ENCODE results near the gene PRR33.

PRR33 gene

DNA sequence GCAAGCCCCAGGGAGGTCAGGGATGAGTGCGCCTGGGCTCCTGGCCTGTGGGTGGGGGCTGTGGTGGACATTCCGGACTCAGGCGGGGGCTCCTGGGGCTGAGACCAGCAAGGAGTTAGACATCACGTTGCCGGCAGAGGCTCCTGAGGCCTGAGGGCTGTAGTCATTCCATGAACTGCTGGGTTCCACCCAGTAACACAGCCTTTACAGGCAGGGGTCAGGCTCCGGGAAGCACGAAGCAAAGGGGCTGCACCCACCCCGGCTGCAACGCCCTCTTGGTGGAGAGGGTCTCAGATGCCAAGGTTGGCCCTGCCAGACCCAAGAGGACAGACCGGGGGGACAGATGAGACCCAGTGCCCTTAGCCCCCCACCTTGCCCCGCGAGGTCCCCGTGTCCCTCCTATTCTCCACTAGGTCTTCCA is 36.8 kb upstream of the PRR33 start:
- in situ Hi-C loops (cut with MboI; ENCODE audit: low sequenced_read_pairs), result no loop called here

DNA sequence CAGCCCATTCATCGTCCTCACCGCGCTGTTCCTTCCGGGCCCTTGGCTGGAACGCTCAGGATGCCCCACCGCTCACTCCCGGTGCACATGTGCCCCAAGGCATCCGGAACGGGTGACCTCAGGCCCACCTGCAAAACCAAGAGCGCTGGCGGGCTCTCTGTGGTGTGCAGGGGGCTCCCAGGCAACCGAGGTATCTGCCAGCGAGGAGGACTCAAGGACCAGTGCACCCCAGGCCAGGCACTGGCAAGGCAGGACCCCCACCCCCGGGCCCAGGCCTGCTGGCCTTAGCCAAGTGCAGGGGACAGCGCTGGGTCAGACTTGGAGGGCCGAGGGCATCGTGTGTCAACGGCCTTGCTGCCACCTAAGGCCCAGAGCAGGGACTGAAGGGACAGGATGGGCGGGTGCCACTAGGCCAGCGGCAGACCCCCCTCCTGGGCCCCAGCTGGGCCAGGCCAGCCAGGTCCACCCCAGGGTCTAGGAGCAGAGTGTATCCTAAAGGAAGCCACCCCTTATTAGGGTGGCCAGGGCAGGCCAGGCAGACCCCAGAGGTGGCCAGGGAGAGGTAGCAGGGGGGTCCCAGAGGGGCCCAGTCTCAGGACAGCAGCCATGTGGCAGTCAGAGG is 36.3 kb upstream of the PRR33 start:
- in situ Hi-C loops (cut with MboI; ENCODE audit: low sequenced_read_pairs), result no loop called here

DNA sequence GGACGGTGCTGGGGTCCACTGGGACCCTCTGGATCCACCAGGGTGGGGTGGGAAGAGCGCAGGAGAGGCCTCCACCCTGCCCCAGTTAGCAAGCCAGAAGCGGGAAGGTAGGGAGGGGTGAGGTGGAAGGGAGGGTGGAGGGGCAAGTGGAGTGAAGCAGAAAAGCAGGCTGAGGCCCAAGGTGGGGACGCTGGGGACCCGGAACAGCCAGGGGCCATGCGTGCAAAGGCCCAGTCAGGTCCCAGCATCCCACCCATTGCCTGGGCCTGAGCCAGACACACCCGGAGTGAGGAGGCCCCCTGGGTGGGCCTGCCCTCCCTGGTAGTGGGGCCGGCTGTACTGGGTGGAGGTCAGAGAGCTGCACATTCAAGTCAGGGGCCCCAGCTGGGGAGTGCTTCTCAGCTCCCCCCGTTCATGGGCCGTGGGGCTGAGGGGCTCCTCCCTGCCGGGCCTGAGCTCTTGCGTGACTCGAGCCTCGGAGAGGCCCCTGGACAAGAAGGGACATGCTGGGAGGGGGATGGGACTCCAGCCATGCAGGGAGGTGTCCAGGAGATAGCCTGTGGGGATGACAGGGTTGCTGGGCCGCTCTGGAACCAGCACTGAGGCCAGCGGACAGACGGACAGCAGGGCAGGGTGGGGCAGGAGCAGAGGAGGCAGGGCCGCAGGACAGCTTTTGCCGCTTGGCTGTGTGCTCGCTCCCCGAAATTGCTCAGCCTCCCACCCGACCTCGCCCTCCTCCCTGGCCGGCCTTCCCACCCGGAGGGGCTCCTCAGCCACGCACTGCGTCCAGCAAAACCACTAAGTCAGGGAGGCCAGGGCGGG is 35.5 kb upstream of the PRR33 start:
- in situ Hi-C loops (cut with MboI; ENCODE audit: low sequenced_read_pairs), result no loop called here

DNA sequence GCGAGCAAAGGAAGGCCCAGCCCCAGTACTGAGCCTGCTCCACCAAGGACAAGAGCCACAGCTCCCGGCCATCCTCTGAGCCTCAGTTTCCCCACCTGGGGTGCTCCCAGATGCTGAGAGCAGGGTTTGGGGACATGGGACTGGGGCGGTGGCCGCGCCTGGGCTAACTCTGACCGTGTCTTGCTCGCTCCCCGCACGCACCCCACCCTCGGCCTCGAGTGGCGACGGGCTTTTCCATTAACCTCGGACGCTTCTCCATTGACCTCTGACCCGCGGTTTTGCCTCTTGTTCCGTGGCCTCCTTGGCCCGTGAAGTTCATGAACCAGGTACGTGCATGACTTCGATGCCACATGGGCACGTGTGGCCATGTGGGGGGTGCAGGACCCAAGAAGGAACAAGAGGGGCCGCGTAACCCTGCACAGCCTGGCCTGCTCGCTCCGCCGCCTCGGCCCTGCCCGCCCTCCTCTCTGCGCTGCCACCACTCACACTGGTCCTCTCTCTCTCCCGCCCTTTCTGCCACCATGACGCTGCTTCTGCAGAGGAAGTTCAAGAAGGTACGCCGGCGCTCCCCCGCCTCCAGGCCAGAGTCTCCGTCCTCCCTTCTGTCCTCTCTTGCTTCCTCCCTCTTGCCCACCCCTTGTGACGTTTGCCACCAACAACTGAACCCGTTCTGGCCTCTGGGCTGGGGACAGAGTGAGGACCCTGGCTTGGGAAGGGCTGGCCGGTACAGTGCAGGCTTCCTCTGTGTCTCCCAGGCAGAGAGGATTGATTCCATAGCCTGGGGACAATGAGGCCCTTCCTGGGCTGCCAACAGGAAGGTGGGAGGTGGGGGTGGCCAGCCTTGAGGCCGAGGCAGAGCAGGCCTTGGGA is 34.7 kb upstream of the PRR33 start:
- in situ Hi-C loops (cut with MboI; ENCODE audit: low sequenced_read_pairs), result no loop called here

DNA sequence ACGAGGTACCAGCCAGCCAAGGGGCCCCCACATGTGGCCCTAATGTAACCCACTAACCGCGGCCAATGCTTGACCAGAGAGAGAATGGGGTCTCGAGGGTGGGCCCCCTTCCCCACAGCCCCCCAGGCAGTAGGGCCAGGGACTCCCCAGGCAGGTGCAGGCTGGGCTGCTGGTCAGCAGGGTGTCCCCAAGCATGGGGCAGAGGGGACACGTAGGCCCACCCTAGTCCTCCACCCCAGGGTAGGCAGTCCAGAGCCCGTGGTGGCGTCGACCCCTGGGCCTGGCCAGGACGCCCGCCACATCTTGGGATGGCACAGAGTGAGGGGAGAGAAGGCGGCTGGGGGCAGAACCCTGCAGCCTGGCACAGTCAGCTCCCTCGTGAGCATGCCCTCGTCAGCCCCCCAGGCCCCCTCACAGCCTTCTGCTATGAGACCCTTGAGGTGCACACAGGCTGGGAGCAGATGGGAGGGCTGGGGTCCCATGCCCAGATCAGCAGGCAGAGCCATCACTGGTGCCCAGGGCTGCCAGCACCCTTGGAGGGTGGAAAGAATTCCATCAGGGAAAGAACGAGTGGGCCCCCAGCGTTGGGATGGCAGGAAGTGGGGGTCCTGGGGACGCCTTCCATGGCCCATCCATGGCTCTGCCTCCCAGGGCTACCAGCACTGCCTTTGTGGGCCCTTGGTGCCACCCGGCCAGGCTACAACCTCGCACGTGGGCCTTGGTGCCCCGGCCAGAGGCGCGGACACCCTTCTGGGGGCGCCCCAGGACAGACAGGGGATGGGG is 33.9 kb upstream of the PRR33 start:
- in situ Hi-C loops (cut with MboI; ENCODE audit: low sequenced_read_pairs), result no loop called here

DNA sequence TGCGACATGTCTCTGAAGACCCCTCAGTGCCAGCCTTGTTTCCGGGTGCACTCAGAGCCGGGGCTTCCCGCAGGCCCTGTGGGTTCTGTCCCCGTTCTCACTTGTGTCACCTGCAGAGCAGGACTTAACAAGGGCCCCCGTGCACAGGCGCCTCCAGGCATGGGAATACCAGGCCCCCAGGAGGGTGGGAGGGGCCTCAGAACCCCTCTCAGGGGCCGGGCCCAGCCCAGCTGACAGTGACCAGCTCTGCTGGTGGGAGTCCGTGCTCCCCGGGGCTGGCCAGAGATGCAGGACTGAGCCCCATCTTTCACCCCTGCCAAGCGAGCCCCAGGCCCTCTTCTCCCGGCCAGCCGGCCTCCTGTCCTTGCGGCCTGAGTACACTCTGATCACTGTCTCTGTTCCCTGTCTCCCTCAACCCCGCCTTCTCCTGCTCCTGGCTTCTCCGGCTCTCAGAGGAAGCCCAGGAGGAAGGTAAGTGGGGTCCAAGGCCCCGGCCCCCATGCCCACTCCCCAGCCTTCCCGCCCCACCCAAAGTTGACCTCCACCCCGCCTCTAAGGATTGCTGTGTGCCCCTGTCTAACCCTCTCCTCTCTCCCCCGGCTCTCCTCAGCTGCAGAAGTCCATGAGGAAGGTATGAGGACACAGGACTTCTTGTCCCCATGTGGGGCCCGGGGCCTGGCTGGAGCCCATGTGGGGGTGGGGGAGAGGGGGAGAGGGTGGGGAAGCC is 33.1 kb upstream of the PRR33 start:
- in situ Hi-C loops (cut with MboI; ENCODE audit: low sequenced_read_pairs), result no loop called here

DNA sequence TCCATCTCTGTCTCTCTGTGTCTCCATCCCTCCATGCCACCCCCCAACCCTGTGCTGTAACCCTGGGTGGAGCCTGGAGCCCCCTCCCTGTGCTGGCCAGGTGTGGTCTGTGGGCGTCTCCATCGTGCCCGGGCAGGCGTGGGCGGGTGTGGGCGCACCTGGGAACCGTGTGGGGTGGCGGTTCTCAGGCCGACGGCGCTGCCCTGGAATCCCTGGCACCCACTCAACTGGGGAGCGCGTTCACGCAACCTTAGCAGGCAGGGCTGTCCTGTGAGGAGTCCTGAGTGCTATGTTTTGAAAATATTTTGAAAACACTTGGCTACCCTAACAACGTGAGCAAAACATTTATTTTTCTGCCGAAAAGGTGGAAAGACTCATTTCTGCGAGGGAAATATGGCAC is 32.5 kb upstream of the PRR33 start:
- in situ Hi-C loops (cut with MboI; ENCODE audit: low sequenced_read_pairs), result no loop called here

DNA sequence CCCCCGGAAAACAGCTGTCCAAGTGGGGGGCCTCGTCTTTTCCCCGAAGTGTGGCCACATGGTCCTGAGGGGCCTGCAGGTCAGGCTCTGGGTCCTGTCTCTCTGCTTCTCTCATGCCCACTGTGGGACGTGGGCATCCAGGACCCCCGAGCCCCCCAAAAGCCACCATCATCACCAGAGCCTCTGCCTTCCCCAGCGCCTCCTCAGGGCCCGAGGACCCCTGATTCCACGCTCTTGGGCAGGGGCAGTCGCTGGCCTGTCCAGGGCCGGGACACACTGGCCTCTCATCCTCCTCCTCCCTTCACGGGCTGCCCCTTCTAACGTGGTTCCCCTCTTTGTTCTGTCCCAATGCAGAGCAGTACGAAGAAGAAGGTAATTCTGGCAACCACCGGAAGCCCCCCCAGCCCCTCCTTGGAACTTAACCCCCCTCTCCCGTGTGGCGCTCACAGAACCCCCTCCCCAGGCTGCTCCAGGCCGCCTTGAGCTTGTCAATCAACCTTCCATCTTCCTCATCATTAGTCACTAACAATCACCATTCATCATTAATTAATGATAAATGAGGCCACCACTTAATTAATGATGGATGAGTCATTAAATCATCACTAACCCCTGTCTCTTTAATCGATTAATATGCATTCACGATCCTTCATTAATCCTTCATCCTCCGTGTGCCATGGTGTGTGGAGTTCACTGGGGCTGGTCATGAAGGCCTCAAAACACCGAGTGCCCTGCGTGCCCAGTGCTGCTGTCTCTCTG is 31.7 kb upstream of the PRR33 start:
- in situ Hi-C loops (cut with MboI; ENCODE audit: low sequenced_read_pairs), result no loop called here

DNA sequence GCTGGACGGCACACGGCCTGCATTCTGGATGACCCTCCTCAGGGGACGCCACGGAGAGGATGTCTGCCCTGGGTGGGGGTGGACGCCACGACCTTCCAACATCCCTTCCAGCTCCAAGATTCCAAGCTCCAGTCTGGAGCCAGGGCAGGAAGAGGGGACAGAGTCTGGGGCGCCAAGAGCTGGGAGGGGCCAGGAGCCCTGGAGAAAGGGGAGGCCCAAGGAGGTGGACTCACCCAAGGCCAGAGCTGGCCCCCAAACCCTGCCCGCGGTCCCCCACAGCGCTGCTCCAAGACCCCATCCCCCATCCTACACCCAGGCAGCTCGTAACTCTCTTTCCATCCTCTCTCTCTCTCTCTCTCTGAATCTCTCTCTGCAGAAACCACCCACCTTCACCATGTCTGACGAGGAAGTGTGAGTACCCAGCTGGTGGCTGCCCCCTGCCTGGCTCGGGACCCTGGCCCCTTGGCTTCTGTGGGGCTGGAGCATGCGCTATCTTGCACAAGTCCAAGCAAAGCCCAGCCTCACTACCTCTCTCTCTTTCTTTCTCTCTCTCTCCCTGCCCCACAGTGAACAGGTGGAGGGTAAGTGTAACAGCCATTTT is 30.9 kb upstream of the PRR33 start:
- in situ Hi-C loops (cut with MboI; ENCODE audit: low sequenced_read_pairs), result no loop called here

DNA sequence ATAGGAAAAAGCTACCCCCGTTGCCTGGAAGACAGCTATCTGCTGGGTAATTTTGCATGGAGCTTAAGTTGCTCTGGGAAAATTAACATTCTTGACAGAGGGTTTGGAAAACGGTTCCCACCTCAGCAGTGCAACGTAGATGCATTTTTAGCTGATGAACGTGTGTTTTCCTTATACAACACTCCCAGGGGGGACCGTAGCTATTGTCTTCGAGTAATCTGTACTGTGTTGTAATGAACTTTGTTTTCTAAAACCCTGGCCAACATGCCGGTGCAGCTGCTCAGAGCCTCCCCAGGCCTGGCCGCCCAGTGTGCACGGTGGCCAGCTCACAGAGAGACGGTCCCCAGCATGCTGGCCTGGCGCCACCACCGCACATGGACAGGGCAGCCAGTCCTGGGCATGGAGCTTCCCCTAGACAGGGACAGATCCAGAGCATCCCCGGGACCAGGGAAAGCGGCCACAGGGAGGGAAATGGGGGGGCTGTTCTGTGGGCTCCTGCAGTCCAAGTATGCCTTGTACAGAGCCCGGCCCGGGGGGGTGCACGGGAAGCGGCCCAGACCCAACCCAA is 30.0 kb upstream of the PRR33 start:
- in situ Hi-C loops (cut with MboI; ENCODE audit: low sequenced_read_pairs), result no loop called here

DNA sequence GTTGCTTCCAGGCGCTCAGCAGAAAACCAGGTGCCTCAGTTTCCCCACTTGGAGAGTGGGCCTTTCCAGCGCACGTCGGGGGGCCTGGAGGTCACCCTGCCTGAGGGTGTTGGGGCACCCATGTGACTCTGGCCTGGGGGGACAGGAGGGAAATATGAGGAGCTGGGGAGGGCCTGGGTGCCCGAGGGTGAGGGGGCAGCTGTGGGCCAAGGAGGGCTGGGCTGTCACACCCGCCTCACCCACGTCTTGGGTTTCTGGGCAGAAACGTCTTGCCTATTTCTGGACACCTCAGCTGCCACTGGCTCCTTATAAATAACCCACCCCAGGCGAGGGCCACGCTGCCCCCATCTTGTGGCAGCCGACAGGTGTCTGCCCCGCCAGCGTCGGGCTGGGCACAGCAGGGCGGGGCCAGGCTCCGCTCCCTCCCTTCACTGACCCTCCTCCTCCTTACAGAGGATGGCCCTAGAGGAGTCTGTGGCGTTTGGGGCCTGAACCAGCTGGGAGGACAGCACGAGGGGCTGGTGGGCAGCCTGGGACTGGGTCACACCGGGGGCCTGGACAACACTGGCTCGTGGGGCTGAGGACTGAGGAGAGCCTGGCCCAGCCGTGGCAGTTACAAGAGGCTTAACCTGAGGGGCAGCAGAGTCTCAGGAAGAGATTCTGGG is 29.3 kb upstream of the PRR33 start:
- in situ Hi-C loops (cut with MboI; ENCODE audit: low sequenced_read_pairs), result no loop called here

DNA sequence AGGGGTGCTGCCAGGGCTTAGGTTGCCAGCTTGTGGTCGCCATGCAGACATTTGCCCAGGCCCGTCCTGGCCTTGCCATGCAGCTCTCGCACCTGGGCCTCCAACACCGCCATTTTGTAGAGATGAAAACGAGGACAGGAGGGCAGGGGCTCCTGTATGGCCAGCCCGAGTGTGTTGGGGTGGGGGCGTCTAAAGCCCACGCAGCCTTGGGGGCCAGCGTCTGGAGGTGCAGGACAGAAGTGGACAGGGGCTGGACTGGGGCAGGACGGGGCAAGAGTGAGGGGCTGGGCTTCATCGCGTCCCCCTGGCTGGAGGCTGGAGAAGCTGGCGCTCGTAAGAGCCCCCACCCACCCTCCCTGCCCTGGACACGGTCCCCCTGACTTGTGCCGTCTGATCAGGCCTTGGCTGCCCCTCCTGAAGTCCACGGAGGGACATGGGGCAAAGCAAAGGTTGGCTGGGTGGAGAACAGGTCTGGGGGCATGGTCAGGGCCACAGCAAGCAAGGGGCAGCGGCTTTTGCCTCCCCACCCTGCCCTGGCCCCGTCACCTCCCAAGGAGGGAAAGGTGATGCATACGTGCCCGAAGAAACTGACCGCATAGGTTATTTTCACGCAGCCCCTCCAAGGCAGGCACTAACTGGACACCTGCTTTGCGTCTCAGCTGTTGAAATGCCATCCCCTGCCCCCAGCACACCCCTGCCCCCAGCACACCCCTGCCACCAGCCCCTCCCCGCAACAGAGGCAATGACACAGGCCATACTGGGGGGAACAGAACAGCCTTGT is 28.6 kb upstream of the PRR33 start:
- in situ Hi-C loops (cut with MboI; ENCODE audit: low sequenced_read_pairs), result no loop called here

DNA sequence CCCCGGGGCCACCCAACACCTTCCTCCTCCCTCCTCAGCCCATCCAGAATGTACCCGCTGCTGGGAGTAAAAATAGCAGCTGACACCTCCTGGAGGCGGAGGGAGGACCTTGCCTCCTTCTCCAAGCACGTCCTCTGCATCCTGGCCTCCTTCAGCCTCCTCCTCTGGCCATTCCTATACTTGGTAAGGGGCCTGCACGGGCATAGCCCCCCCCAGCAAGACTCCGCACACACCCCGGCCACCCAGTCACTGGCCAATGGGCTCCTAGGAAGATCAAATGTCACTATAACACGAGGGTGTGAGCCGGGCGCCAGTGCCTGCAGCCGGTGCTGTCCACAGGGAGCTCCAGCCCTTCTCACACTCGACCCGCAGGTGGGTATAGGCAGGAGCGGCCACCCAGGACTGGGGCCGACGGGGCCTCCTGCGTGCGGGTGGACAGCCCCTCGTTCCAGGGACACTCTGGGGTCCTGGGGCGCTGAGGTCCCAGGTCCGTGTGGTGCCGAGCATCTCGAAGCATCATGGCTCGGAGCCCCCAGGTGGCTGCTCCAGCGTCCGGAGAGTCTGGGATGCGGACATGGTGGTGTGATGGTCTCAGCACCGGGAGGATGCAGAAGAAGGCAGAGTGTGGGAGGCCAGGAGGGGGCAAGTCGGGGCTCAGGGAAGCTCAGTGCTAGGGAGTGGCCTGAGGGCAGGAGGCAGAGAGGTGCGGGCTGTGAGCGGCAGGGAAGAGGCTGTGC is 27.9 kb upstream of the PRR33 start, which contains the start of gene TNNT3:
Gene TNNT3 (plus strand): TSS at position 313 of the 737 bp plus-strand sequence. CDS start 3,172 bp downstream, outside the sequence.
- in situ Hi-C loops (cut with MboI; ENCODE audit: low sequenced_read_pairs), result no loop called here

DNA sequence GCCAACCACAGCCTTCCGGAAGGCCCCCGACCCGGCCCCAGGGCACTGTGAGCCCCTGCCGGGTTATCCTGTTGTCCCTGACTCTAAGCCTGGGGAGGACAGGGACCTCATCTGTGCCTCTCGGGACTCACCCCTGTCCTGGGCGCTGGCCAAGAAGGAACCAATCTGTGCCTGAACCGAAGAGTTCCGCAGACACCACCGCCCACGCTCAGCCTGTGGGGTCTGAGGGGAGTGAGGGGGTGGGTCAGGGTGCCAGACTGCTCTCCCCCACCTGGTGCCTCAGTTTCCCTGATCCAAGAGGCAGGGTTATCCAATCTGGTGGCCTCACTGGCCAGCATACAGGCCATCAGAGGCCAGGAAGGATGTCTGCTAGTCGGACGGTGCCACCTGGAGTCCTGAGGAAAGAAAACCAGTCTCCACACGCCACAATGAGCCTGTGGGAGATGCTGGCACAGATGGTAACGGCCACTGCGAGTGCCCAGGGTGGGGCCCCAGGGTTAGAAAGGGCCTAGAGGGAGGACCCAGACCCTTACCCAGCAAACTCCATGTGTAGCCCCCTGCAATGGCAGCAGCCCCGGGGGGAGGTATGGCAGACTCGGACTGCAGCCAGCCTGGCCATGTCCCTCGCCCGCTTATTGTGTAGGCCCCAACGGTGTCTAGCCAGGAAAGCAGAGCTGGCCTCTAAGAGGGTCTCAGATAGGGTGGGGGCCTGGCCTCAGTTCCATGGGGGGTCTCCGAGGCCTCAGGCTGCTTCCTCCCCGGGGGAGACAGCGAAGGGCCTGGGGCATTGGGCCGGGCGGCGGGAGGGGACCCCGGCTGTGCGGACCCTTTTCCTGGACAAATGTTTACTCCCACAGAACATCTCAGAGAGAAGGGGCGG is 27.0 kb upstream of the PRR33 start:
- in situ Hi-C loops (cut with MboI; ENCODE audit: low sequenced_read_pairs), result no loop called here

DNA sequence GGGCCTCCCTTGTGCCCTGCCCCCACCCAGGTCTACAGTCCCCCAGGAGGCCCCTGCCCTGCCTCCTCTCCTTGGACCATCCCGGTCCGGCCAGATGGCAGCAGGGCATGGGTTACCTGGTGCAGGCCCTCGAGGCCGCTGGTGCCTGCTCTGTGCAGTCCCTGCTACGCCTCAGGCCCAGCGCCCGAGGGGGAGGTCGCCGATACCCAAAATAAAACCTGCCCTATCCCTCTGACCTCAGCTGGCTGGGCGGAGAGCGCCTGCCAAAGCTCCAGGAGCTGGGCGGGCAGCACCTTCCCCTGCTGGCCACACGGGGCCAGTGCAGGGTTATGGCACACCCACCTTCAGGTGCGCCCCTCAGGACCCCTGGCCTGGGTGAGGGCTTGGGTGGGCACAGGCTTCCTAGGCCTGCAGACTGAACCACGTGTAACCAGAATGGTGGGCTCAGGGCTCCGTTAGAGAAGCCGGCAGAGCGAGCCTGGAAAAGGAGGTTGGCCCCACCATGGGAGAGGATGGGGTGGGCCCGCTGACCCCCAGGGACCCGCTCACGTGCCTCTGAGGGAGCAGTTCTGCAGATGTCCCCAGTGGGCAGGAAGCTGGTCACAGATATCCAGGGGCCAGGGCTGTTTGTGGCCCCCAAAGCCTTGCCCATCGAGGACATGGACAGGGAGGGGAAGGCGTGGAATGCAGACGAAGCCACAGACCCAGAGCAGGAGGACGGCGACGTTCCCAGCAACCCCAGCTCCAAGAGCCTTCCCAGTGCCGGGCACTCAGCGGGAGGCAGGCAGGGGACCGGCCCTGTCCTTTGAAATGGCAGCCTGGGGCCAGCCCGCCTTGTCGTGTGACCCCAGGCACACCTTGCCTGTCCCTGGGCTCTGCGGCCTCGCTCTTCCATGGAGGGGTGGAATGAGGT is 26.1 kb upstream of the PRR33 start:
- in situ Hi-C loops (cut with MboI; ENCODE audit: low sequenced_read_pairs), result no loop called here
